BLaER1 (cell line): ENCODE data around the gene STMP1.

ENCODE experiments used
- H3K27ac ChIP-seq: shearing (Covaris generic); formaldehyde crosslinking; 2 replicates; pipeline ENCODE4 v1.8.1; 2022
- H3K27me3 ChIP-seq: shearing (Covaris generic); formaldehyde crosslinking; 2 replicates; pipeline ENCODE4 v1.8.1; 2022
- H3K36me3 ChIP-seq: shearing (Covaris generic); formaldehyde crosslinking; 2 replicates; pipeline ENCODE4 v1.8.1; 2022
- H3K4me1 ChIP-seq: shearing (Covaris generic); formaldehyde crosslinking; 2 replicates; pipeline ENCODE4 v1.8.1; 2022
- H3K4me2 ChIP-seq: shearing (Covaris generic); formaldehyde crosslinking; 2 replicates; pipeline ENCODE4 v1.8.1; 2022
- H3K4me3 ChIP-seq: shearing (Covaris generic); formaldehyde crosslinking; 2 replicates; pipeline ENCODE4 v1.8.1; 2022
- H3K9ac ChIP-seq: shearing (Covaris generic); formaldehyde crosslinking; 2 replicates; pipeline ENCODE4 v1.8.1; 2022
- H3K9me3 ChIP-seq: shearing (Covaris generic); formaldehyde crosslinking; 2 replicates; pipeline ENCODE4 v1.8.1; 2022
- H4K20me1 ChIP-seq: shearing (Covaris generic); formaldehyde crosslinking; 2 replicates; pipeline ENCODE4 v1.8.1; 2022
- Cebpa-rat ChIP-seq: shearing (Covaris generic); IDR thresholded peaks from 2 replicates; pipeline ENCODE4 v1.8.1; 2022

STMP1 gene

DNA sequence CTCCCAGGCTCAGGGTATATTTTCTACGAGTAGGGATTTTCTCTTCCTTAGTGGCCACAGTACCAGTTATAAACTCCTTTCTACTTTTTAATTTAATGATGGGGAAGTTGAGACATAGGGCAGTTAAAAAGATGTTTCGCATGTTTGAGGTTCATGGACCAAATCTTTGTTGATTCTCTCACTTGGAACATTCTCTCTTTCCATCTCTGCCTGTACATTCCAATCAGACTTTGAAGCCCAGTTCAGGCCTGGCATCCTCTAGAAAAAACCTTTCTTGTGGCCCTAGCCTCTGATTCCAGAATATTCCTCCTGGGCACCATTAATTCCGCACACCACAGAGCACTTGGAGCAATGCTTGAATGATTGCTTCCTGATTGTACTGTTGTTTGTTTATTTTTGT, 47.2 kb downstream of the STMP1 start:
- H3K4me3 ChIP-seq: no peak overlapping the region
- H3K9ac ChIP-seq: no peak overlapping the region
- H3K9me3 ChIP-seq: no peaks in the 10 kb centered on the region
- no peaks in the 10 kb centered on the region for H4K20me1 ChIP-seq
- no peaks in the 10 kb centered on the region for H3K4me1 ChIP-seq
- no peaks in the 10 kb centered on the region for H3K27me3 ChIP-seq
- H3K36me3 ChIP-seq: no peaks in the 10 kb centered on the region
- no peak overlapping the region for H3K27ac ChIP-seq
- H3K4me2 ChIP-seq: no peak overlapping the region
- no peak for TF ChIP-seq Cebpa-rat

DNA sequence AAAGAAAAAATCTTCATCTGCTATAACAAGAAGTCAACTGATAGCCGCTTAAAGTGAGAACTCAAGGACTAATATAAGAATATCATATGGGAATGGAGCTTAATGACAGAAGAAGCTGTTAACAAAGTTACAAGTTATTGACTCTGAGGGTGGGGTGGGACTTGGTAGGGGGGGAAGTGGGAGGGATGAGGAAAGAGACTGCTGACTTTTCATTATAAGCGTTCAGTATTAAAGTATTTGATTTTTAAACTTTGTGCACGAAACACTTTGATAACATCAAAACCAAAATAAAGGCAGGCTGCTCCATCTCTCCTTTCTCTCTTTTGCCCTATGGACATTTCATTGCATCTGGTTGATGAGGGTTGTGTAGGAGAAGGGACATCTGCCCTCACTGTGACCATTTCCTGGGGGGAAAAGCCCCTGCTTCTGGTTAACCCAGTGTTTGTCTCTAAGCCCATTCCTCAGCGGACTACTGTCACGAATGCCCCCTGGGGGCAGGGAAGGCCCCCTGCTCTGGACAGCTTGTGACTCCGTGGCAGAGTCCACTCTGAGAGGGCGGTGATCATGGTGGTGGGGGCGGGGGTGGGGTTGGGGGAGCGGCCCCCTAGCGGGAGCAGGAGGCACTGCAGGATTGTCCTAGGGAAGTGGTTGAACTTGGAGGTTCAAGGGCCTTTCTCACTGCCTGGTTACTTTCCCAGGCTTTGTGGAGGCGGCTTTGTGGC, 48.3 kb downstream of the STMP1 start:
- Histone ChIP-seq H3K4me2 (no peak overlapping the region), H3K36me3 (no peaks in the 10 kb centered on the region), H4K20me1 (no peaks in the 10 kb centered on the region), H3K9me3 (no peaks in the 10 kb centered on the region), H3K27me3 (no peaks in the 10 kb centered on the region), H3K4me3 (no peak overlapping the region), H3K27ac (no peak overlapping the region), H3K4me1 (no peaks in the 10 kb centered on the region), H3K9ac (no peak overlapping the region)
- TF ChIP-seq Cebpa-rat: no peak

DNA sequence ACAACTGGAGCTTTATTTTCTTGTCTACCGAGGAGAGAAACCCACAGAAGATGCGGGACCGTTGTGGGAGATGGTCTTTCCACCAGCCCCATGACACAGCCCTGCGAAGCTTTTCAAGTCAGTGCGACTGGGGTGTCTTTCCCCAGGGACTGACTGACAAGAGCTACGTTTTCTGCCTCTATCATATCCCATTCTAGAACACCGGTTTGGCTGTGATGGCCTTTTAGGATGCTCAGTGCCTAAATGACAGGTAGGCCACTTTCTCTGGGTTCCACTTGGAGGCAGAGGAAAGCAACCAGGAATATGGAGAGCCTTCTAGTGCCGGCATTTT, 48.8 kb downstream of the STMP1 start:
- no peak overlapping the region for H3K9ac ChIP-seq
- H3K4me3 ChIP-seq: no peak overlapping the region
- no peak overlapping the region for H3K27ac ChIP-seq
- H3K9me3 ChIP-seq: no peaks in the 10 kb centered on the region
- no peak overlapping the region for H3K4me2 ChIP-seq
- H3K36me3 ChIP-seq: no peaks in the 10 kb centered on the region
- H4K20me1 ChIP-seq: no peaks in the 10 kb centered on the region
- no peaks in the 10 kb centered on the region for H3K4me1 ChIP-seq
- no peak for TF ChIP-seq Cebpa-rat
- no peaks in the 10 kb centered on the region for H3K27me3 ChIP-seq

DNA sequence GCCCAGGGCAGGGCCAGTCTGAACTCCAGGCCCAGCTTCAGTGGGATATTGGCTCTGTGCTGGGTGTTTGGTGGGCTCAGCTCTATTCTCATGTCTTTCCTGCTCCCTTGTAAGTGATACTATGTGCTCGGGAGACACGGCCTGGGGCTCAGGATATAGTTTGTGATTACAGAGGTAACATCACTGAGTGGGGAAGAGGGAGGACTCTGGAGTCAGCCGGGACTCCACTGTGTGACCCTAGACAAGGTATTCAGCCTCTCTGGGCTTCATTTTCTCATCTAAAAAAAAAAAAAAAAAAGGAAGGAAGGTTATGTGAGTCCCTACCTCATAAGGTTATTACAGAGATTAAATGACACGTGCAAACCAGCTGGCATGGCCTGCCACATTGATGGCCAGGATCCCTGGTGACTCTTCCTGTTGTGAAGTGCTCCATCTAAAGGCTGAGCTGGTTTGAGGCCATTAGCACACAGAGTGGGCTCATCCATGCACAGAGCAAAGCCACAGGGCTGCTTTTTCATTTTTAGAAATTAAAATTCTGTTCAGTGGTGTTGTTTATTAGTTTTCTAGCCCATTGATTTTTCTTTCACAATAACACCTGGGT, 50.0 kb downstream of the STMP1 start:
- no peaks in the 10 kb centered on the region for H3K4me1 ChIP-seq
- no peaks in the 10 kb centered on the region for H3K27me3 ChIP-seq
- no peaks in the 10 kb centered on the region for H3K9me3 ChIP-seq
- no peak overlapping the region for H3K9ac ChIP-seq
- H3K27ac ChIP-seq: no peak overlapping the region
- no peak for TF ChIP-seq Cebpa-rat
- no peaks in the 10 kb centered on the region for H3K36me3 ChIP-seq
- no peak overlapping the region for H3K4me2 ChIP-seq
- H3K4me3 ChIP-seq: no peak overlapping the region
- H4K20me1 ChIP-seq: no peaks in the 10 kb centered on the region

DNA sequence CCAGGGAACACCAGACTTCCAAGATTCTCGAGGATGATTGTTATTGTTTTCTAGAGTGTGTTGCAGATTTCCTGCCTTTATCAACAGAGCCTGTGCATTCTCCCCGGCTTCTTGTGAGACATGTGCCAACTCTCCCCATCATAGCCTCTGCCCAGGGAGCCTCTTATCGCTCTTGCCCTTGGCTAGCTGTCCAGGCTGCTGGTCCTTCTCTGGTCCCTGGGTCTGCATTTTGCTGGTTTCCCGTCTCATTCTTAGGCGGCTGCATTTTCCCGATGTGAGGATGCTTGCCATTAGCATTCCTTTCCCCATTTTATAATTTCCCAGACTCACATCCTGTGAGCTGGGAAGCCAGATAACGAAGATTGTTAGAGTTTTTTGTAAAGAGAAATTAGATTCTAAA, 50.5 kb downstream of the STMP1 start:
- TF ChIP-seq Cebpa-rat: no peak
- H3K4me1 ChIP-seq: no peaks in the 10 kb centered on the region
- no peak overlapping the region for H3K27ac ChIP-seq
- no peak overlapping the region for H3K4me3 ChIP-seq
- no peak overlapping the region for H3K9ac ChIP-seq
- no peaks in the 10 kb centered on the region for H3K36me3 ChIP-seq
- no peak overlapping the region for H3K4me2 ChIP-seq
- no peaks in the 10 kb centered on the region for H3K27me3 ChIP-seq
- H3K9me3 ChIP-seq: no peaks in the 10 kb centered on the region
- no peaks in the 10 kb centered on the region for H4K20me1 ChIP-seq

DNA sequence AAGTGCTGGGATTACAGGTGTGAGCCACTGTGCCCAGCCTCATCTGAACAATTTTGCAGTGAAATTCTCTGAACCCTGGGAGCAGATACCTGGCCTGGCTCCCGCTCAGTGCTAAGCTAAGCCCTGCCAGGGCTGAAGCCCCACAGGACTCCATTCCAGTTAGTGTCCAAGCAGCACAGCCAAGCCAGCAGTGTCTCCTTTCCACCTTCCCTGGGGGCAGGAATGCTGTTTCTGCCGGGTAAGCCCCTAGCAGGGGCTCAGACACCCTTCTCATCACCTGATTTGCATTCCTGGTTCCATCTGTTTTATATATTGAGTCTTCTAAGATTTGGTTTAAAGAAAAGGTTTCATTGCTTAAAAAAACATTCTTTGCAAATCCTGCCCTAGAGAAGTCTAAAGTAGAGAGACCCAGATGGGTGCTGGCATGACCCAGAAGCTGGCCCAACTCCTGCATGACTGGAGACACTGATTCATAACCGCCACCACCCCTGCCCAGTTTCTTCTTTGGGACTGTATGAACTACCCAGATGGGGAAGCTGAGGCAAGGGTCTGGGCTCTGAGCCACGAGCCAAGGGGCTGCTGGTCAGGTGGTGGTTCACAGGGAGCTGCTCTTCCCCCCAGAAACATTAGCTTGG, 51.6 kb downstream of the STMP1 start:
- Histone ChIP-seq H3K4me3 (no peak overlapping the region), H3K4me1 (no peaks in the 10 kb centered on the region), H4K20me1 (no peaks in the 10 kb centered on the region), H3K27me3 (no peaks in the 10 kb centered on the region), H3K27ac (no peak overlapping the region), H3K9me3 (no peaks in the 10 kb centered on the region), H3K36me3 (no peaks in the 10 kb centered on the region), H3K4me2 (no peak overlapping the region), H3K9ac (no peak overlapping the region)
- no peak for TF ChIP-seq Cebpa-rat

DNA sequence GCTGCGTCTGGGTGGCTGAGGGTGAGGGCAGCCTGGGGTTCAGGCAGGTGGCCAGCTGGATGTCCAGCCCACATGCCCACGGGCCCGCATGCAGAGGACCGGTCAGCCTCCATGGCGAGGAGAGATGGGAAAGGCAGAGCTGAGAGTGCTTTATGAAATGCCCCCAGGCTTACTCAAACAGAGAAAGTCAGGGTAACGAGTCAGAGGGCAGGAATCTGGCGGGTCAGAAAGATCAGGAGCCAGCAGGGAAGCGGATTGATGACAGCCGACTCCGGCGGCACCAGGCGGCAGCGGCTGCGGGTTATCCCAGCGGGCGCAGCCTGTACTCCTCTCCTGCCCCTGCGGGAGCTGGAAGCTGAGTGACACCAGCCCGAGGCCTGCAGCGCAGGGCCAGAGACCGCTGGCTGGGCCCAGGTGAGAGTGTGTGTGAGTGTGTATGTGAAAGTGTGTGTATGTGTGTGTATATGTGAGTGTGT, 52.3 kb downstream of the STMP1 start:
- no peaks in the 10 kb centered on the region for H3K4me1 ChIP-seq
- no peak overlapping the region for H3K4me3 ChIP-seq
- no peaks in the 10 kb centered on the region for H3K36me3 ChIP-seq
- H3K27ac ChIP-seq: no peak overlapping the region
- H3K27me3 ChIP-seq: no peaks in the 10 kb centered on the region
- H3K9ac ChIP-seq: no peak overlapping the region
- H3K9me3 ChIP-seq: no peaks in the 10 kb centered on the region
- no peaks in the 10 kb centered on the region for H4K20me1 ChIP-seq
- H3K4me2 ChIP-seq: no peak overlapping the region
- no peak for TF ChIP-seq Cebpa-rat

DNA sequence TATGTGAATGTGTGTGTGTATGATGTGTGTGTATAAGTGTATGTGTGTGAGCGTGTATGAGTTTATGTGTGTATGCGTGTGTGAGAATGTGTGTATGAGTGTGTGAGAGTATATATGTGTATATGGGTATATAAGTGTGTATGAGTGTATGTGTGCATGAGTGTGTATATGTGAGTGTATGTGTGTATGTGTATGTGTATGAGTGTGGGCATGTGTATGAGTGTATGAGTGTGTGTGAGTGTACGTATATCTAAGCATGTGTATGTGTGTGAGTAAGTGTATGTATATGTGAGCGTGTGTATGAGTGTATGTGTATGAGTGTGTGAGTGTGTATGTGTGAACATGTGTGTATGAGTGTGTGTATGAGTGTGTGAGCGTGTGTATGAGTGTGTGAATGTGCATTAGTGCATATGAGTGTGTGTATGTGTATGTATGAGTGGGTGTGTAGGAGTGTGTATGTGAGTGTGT, 52.8 kb downstream of the STMP1 start:
- no peak overlapping the region for H3K27ac ChIP-seq
- H3K36me3 ChIP-seq: no peaks in the 10 kb centered on the region
- H3K4me2 ChIP-seq: no peak overlapping the region
- no peak overlapping the region for H3K9ac ChIP-seq
- no peaks in the 10 kb centered on the region for H4K20me1 ChIP-seq
- H3K4me1 ChIP-seq: no peaks in the 10 kb centered on the region
- no peak overlapping the region for H3K4me3 ChIP-seq
- no peaks in the 10 kb centered on the region for H3K27me3 ChIP-seq
- no peaks in the 10 kb centered on the region for H3K9me3 ChIP-seq
- no peak for TF ChIP-seq Cebpa-rat

DNA sequence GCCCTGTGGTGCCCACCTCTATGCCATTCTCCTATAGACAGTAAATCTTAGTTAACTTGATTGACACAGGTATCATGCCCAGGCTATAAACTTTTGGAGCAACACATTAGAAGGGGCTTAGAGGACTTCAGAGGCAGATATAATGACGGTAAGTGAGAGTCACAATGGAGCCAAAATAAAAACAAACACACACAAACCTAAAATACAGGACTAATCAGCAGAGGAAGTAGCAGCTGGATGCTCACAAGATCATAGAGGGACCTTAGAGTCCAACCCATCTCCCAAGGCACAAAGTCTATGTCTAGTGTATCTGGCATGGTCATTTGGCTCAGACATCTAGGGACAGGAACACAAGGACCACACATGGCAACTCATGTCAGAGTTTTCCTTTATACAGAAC, 53.4 kb downstream of the STMP1 start:
- Histone ChIP-seq H3K27ac (no peak overlapping the region), H3K9ac (no peak overlapping the region), H3K4me3 (no peak overlapping the region), H4K20me1 (no peaks in the 10 kb centered on the region), H3K9me3 (no peaks in the 10 kb centered on the region), H3K4me2 (no peak overlapping the region), H3K4me1 (no peaks in the 10 kb centered on the region), H3K27me3 (no peaks in the 10 kb centered on the region), H3K36me3 (no peaks in the 10 kb centered on the region)
- TF ChIP-seq Cebpa-rat: no peak

DNA sequence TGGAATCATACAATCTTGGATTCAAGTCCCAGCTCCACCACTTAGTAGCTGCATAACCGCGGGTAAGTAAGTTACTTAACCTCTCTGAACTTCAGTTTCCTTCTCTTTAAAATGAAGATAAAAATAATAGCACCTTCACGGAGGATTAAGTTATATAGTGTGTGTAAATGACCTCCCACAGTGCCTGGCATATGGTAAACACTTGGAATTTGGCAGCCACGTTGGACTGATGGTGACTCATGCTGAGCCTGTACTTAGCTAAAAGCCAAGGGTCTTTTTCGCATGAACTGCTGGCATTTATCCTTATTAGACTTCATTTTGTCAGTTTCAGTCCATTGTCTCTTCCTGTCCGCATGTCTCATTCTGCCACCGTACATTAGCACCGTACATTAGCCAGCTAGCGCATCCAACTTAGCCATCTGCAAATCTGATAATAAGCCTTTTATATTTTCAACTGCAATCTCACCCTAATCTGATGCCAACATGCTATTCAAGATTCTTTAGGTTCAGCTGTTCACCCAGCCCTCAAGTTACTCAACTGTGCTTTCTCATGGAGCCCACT, 54.4 kb downstream of the STMP1 start:
- no peak overlapping the region for H3K4me3 ChIP-seq
- H3K4me2 ChIP-seq: no peak overlapping the region
- no peaks in the 10 kb centered on the region for H3K27me3 ChIP-seq

More for the DNA sequence above, 54.4 kb downstream of the STMP1 start:
- Histone ChIP-seq H3K4me1 (no peaks in the 10 kb centered on the region), H3K36me3 (no peaks in the 10 kb centered on the region), H3K27ac (no peak overlapping the region), H3K9ac (no peak overlapping the region), H3K9me3 (no peaks in the 10 kb centered on the region), H4K20me1 (no peaks in the 10 kb centered on the region)
- TF ChIP-seq Cebpa-rat: no peak
